NOMO-1 (cell line): Measurements from ENCODE around the gene ITLN1.

Experiments used
- DNase-seq, 2 experiments: peaks; one replicate each; lab custom pipeline; 2025; ENCODE audit not compliant: unreplicated experiment in 2 of 2; lab: John Stamatoyannopoulos, UW

Gene ITLN1

DNA sequence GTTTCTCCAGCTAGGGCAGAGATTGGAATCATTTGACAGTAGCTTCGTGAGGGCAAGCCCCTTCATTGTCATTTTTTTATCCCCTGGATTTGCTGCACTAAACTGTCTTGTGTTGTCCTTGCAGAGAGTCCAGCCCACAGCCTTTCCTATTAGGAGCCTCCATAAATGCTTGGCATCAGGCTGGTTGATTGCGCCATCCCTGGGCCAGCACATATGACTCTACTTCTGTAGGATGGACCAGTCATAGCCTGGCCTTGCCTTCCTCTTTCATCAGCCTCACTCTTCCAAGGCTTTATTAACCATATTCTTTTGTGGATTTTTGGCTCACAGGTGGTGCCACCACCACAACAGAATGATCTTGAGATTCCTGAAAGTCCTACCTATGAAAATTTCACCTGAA lies 57.6 kb downstream of the ITLN1 start:
- no peak for DNase-seq

DNA sequence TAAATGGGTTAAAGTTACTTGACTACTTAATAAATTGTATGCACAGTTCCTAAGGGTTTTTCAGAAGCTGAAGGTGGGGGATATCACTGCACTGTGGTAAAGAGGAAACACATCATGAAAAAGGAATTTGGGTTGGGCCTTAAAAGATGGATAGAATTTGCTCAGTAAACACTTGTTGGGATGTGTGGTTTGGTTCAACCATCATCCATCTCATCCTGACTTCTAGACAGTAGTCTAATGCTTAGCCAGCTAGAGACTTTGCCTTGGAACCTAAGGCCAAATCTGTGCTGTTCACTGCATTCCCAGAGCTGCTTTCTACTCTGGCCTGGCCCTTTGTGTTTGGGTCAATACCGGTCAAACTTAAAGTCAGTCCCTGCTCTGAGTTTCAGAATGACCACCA lies 58.4 kb downstream of the ITLN1 start:
- no peak for DNase-seq
